Astrocyte (in vitro differentiated cells and primary cell): ENCODE results near the gene TBC1D2. TPM values are rescaled to one million over a fixed set of nuclear protein-coding genes. Genes with fewer than 3 reads are reported as not detected.

ENCODE experiments used
- DNase-seq: peaks from one replicate; pipeline ENCODE4 v3.0.0-alpha.2; 2010; ENCODE audit warnings: low read depth
- FAIRE-seq: peaks from 2 replicates; lab custom pipeline; 2011; peaks lifted over from hg19 to GRCh38; lab: Jason Lieb, UNC
- H2AFZ ChIP-seq: 2 replicates; pipeline ENCODE4 v1.6.0; 2012; ENCODE audit warnings: low read depth, low read length, inconsistent platforms
- H3K27ac ChIP-seq: 2 replicates; pipeline ENCODE4 v1.5.1; 2011; ENCODE audit warnings: low read depth, low read length, inconsistent platforms
- H3K27me3 ChIP-seq: 2 replicates; pipeline ENCODE4 v1.6.0; 2011; ENCODE audit warnings: low read length, inconsistent platforms; ENCODE audit not compliant: insufficient read depth
- H3K36me3 ChIP-seq: 2 replicates; pipeline ENCODE4 v1.5.1; 2011; ENCODE audit warnings: low read length, inconsistent platforms; ENCODE audit not compliant: insufficient read depth
- H3K4me1 ChIP-seq: 2 replicates; pipeline ENCODE4 v1.5.1; 2011; ENCODE audit warnings: low read length, inconsistent platforms; ENCODE audit not compliant: insufficient read depth
- H3K4me2 ChIP-seq: 2 replicates; pipeline ENCODE4 v1.6.0; 2012; ENCODE audit warnings: low read length, inconsistent platforms
- H3K4me3 ChIP-seq: 2 replicates; pipeline ENCODE4 v1.5.1; 2011; ENCODE audit warnings: low read depth, mild to moderate bottlenecking, low read length, inconsistent platforms; ENCODE audit not compliant: insufficient read depth
- H3K79me2 ChIP-seq: 2 replicates; pipeline ENCODE4 v1.6.0; 2012; ENCODE audit warnings: mild to moderate bottlenecking, low read length, inconsistent platforms; ENCODE audit not compliant: insufficient read depth
- H3K9ac ChIP-seq: 2 replicates; pipeline ENCODE4 v1.6.0; 2012; ENCODE audit warnings: mild to moderate bottlenecking, low read length, inconsistent platforms
- H3K9me3 ChIP-seq: 2 replicates; pipeline ENCODE4 v1.5.1; 2012; ENCODE audit warnings: low read depth, mild to moderate bottlenecking, low read length, inconsistent platforms; ENCODE audit not compliant: insufficient read depth
- H4K20me1 ChIP-seq: 2 replicates; pipeline ENCODE4 v1.6.0; 2012; ENCODE audit warnings: low read length, inconsistent platforms; ENCODE audit not compliant: insufficient read depth
- H3K27ac Mint-ChIP-seq: one replicate; pipeline ENCODE4 v1.8.0; 2021; ENCODE audit warnings: mild to moderate bottlenecking, mixed read lengths; ENCODE audit not compliant: unreplicated experiment
- H3K27me3 Mint-ChIP-seq: one replicate; pipeline ENCODE4 v1.8.0; 2021; ENCODE audit warnings: low read depth, mixed read lengths; ENCODE audit not compliant: unreplicated experiment
- H3K36me3 Mint-ChIP-seq: one replicate; pipeline ENCODE4 v1.8.0; 2021; ENCODE audit warnings: low read depth, mixed read lengths; ENCODE audit not compliant: unreplicated experiment
- H3K4me1 Mint-ChIP-seq: one replicate; pipeline ENCODE4 v1.8.0; 2021; ENCODE audit warnings: low read depth, mixed read lengths; ENCODE audit not compliant: unreplicated experiment
- H3K4me3 Mint-ChIP-seq: one replicate; pipeline ENCODE4 v1.8.0; 2021; ENCODE audit warnings: mild to moderate bottlenecking, moderate library complexity, mixed read lengths; ENCODE audit not compliant: unreplicated experiment
- H3K9me3 Mint-ChIP-seq: one replicate; pipeline ENCODE4 v1.8.0; 2021; ENCODE audit warnings: mild to moderate bottlenecking, mixed read lengths; ENCODE audit not compliant: unreplicated experiment
- CTCF ChIP-seq: IDR thresholded peaks from 2 replicates; pipeline ENCODE4 v1.5.1; 2011; ENCODE audit warnings: low read depth, mild to moderate bottlenecking, inconsistent platforms, low read length, moderate library complexity; ENCODE audit not compliant: insufficient read depth
- EZH2 ChIP-seq: IDR thresholded peaks from 2 replicates; pipeline ENCODE4 v1.6.1; 2012; ENCODE audit warnings: mild to moderate bottlenecking, low read length, inconsistent platforms; ENCODE audit not compliant: insufficient read depth
- total RNA-seq: library from RNA; stranded (reverse); gene quantifications from 2 replicates; pipeline ENCODE4 v1.2.1, GENCODE V29; 2021

Gene TBC1D2
- total RNA-seq, 1 donor from 2014 or later = 9.6 TPM

- H3K27me3 Mint-ChIP-seq = no peaks in the 10 kb centered on the region
- no peak overlapping the region for H3K9ac ChIP-seq
- peaks cover 38% of the 10 kb centered on the region for H3K4me1 Mint-ChIP-seq
Observed at GRCh38 chr9:98220911-98221310, 34.5 kb downstream of the TBC1D2 start.

GRCh38 chr9:98219794-98220370, 35.6 kb downstream of the TBC1D2 start:
- no peaks in the 10 kb centered on the region for H3K79me2 ChIP-seq
- Mint-ChIP-seq H3K4me1 (peaks cover 43% of the 10 kb centered on the region), H3K27ac (peak overlapping the region; percentile 83), H3K36me3 (peaks cover 16% of the 10 kb centered on the region), H3K4me3 (no peak overlapping the region), H3K9me3 (no peaks in the 10 kb centered on the region), H3K27me3 (peaks cover 6% of the 10 kb centered on the region)
- no peaks in the 10 kb centered on the region for H3K27me3 ChIP-seq
- H3K9me3 ChIP-seq = no peaks in the 10 kb centered on the region
- no peaks in the 10 kb centered on the region for H4K20me1 ChIP-seq
- H3K4me2 ChIP-seq = no peak overlapping the region
- no peak overlapping the region for H3K4me3 ChIP-seq
- FAIRE-seq (no peak), DNase-seq (no peak)
- peaks cover 21% of the 10 kb centered on the region for H3K4me1 ChIP-seq
- H3K36me3 ChIP-seq = no peaks in the 10 kb centered on the region
- no peak overlapping the region for H3K9ac ChIP-seq
- H3K27ac ChIP-seq = no peak overlapping the region
- no peak overlapping the region for H2AFZ ChIP-seq
- TF ChIP-seq CTCF (no peak), EZH2 (no peak)

More at GRCh38 chr9:98220911-98221310, 34.5 kb downstream of the TBC1D2 start:
- H3K4me2 ChIP-seq = no peak overlapping the region
- H4K20me1 ChIP-seq = no peaks in the 10 kb centered on the region
- Mint-ChIP-seq H3K9me3 (no peaks in the 10 kb centered on the region), H3K4me3 (no peak overlapping the region), H3K36me3 (peaks cover 7% of the 10 kb centered on the region), H3K27ac (no peak overlapping the region)
- H2AFZ ChIP-seq = no peak overlapping the region
- FAIRE-seq (no peak), DNase-seq (no peak)
- TF ChIP-seq CTCF = no peak
- no peak for TF ChIP-seq EZH2
- no peak overlapping the region for H3K4me3 ChIP-seq
- H3K36me3 ChIP-seq = no peaks in the 10 kb centered on the region
- no peak overlapping the region for H3K27ac ChIP-seq
- H3K4me1 ChIP-seq = peaks cover 21% of the 10 kb centered on the region
- H3K27me3 ChIP-seq = no peaks in the 10 kb centered on the region
- H3K79me2 ChIP-seq = no peaks in the 10 kb centered on the region
- H3K9me3 ChIP-seq = no peaks in the 10 kb centered on the region

GRCh38 chr9:98219364-98219716, 36.1 kb downstream of the TBC1D2 start:
- FAIRE-seq (no peak), DNase-seq (no peak)
- H3K36me3 ChIP-seq = no peaks in the 10 kb centered on the region
- H3K36me3 Mint-ChIP-seq = peaks cover 17% of the 10 kb centered on the region
- H3K27ac Mint-ChIP-seq = peak overlapping the region; percentile 83
- no peak overlapping the region for H3K4me3 ChIP-seq
- no peak for TF ChIP-seq EZH2
- TF ChIP-seq CTCF = no peak
- peak overlapping the region; percentile 2 for H3K27ac ChIP-seq
- no peak overlapping the region for H3K4me3 Mint-ChIP-seq
- no peaks in the 10 kb centered on the region for H3K9me3 ChIP-seq
- no peak overlapping the region for H3K4me2 ChIP-seq
- H4K20me1 ChIP-seq = no peaks in the 10 kb centered on the region
- peaks cover 43% of the 10 kb centered on the region for H3K4me1 Mint-ChIP-seq
- no peak overlapping the region for H2AFZ ChIP-seq
- no peaks in the 10 kb centered on the region for H3K27me3 ChIP-seq
- H3K79me2 ChIP-seq = no peaks in the 10 kb centered on the region
- no peaks in the 10 kb centered on the region for H3K9me3 Mint-ChIP-seq
- peak overlapping the region; percentile 22 for H3K9ac ChIP-seq
- H3K4me1 ChIP-seq = peaks cover 21% of the 10 kb centered on the region
- H3K27me3 Mint-ChIP-seq = peaks cover 7% of the 10 kb centered on the region
